Keratinocyte (primary cell): ENCODE data around the gene P2RX3.

Experiments
- CTCF ChIP-seq, 3 experiments: IDR thresholded peaks in 1 of 3; conservative IDR thresholded peaks in 1 of 3; optimal IDR thresholded peaks in 1 of 3; 2 replicates in 2 of 3; 3 replicates in 1 of 3; pipeline versions ENCODE3 to v1.5.1; 2011; ENCODE audit warnings: low read length in 3 of 3, mild to moderate bottlenecking in 3 of 3, moderate library complexity in 2 of 3, control low read depth in 1 of 3, inconsistent platforms in 1 of 3; ENCODE audit not compliant: insufficient read depth in 2 of 3; ENCODE audit errors: extremely low read depth in 1 of 3
- EZH2 ChIP-seq: IDR thresholded peaks from one replicate; pipeline ENCODE4 v1.6.1; 2012; ENCODE audit warnings: inconsistent platforms, mild to moderate bottlenecking, low read length, moderate library complexity

DNA sequence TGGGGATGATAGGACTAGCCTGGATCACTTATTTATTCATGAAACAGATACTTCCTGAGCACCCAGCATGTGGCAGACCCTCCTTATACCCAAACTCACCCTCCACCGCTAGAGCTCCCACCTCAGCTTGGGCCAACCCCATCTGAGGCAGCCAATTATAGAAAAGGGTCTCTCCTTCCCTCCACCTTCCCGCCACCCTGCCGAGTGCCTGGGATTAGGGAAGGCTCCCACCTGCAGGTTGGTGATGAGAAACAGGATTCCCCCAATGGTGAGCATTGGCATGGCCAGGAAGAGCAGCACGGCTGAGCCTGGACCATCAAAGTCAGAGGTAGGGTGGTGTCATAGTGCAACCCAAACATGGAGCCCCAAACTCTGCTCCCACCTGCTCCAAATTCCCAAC, 82.9 kb downstream of the P2RX3 start:
- no peak for TF ChIP-seq CTCF (optimal IDR thresholded peaks at IDR 0.05 in 1 of 3, IDR thresholded peaks at IDR 0.05 in 1 of 3, conservative IDR thresholded peaks at IDR 0.05 in 1 of 3; ENCODE audit: extremely low read depth in 1 of 3, insufficient read depth in 2 of 3, low read length in 3 of 3)
- TF ChIP-seq EZH2, result no peak
